Neural progenitor cell (in vitro differentiated cells): Measurements from ENCODE around the gene EPHB6. TPM values are rescaled to one million over a fixed set of nuclear protein-coding genes. Genes with fewer than 3 reads are reported as not detected.

Source experiments
- DNase-seq: peaks from one replicate; pipeline ENCODE4 v3.0.0-alpha.2; 2016; ENCODE audit warnings: low spot score
- H2AFZ ChIP-seq: fragments of 200-600 bp; sonication (generic); replicated peaks from 2 replicates; pipeline ENCODE4 v1.6.1; 2016; ENCODE audit warnings: antibody characterized with exemption
- H3F3A ChIP-seq: fragments of 200-600 bp; sonication (generic); 2 replicates; pipeline ENCODE4 v1.6.1; 2016; ENCODE audit warnings: antibody characterized with exemption, low read depth
- H3K27ac ChIP-seq: fragments of 200-600 bp; sonication (generic); 2 replicates; pipeline ENCODE4 v1.5.1; 2016; ENCODE audit warnings: mild to moderate bottlenecking
- H3K27me3 ChIP-seq: fragments of 200-600 bp; sonication (generic); 2 replicates; pipeline ENCODE4 v1.6.1; 2016; ENCODE audit warnings: mild to moderate bottlenecking, moderate library complexity
- H3K36me3 ChIP-seq: fragments of 200-600 bp; sonication (generic); 2 replicates; pipeline ENCODE4 v1.5.1; 2016
- H3K4me1 ChIP-seq: fragments of 200-600 bp; sonication (generic); 2 replicates; pipeline ENCODE4 v1.6.1; 2016; ENCODE audit warnings: mixed run types
- H3K4me2 ChIP-seq: fragments of 200-600 bp; sonication (generic); 2 replicates; pipeline ENCODE4 v1.6.1; 2016
- H3K4me3 ChIP-seq: fragments of 200-600 bp; sonication (generic); 2 replicates; pipeline ENCODE4 v1.5.1; 2016
- H3K79me2 ChIP-seq: fragments of 200-600 bp; sonication (generic); 2 replicates; pipeline ENCODE4 v1.6.1; 2016; ENCODE audit warnings: low read depth
- H3K9ac ChIP-seq: fragments of 200-600 bp; sonication (generic); 2 replicates; pipeline ENCODE4 v1.6.1; 2016
- H3K9me3 ChIP-seq: fragments of 200-600 bp; sonication (generic); 2 replicates; pipeline ENCODE4 v1.5.1; 2016; ENCODE audit warnings: low read depth
- H4K20me1 ChIP-seq: fragments of 200-600 bp; sonication (generic); 2 replicates; pipeline ENCODE4 v1.6.1; 2016; ENCODE audit warnings: low read depth
- H3K27ac Mint-ChIP-seq: 3 replicates; pipeline ENCODE4 v1.8.0; 2021; ENCODE audit warnings: mixed read lengths
- H3K27me3 Mint-ChIP-seq: 2 replicates; pipeline ENCODE4 v1.8.0; 2022; ENCODE audit warnings: low read depth, mild to moderate bottlenecking, inconsistent platforms, moderate library complexity, mixed read lengths; ENCODE audit not compliant: insufficient read depth
- H3K36me3 Mint-ChIP-seq: 3 replicates; pipeline ENCODE4 v1.8.0; 2021; ENCODE audit warnings: mixed read lengths
- H3K4me1 Mint-ChIP-seq: 3 replicates; pipeline ENCODE4 v1.8.0; 2021; ENCODE audit warnings: mixed read lengths
- H3K4me3 Mint-ChIP-seq: 3 replicates; pipeline ENCODE4 v1.8.0; 2021; ENCODE audit warnings: mild to moderate bottlenecking, moderate library complexity, mixed read lengths
- H3K9me3 Mint-ChIP-seq: 3 replicates; pipeline ENCODE4 v1.8.0; 2020; ENCODE audit warnings: mixed read lengths
- EZH2 ChIP-seq: fragments of 200-600 bp; sonication (generic); IDR thresholded peaks from 2 replicates; pipeline ENCODE4 v1.6.1; 2017; ENCODE audit warnings: antibody characterized with exemption, mild to moderate bottlenecking, moderate library complexity
- EZH2phosphoT487 ChIP-seq: fragments of 200-600 bp; sonication (generic); IDR thresholded peaks from 2 replicates; pipeline ENCODE4 v1.6.1; 2017; ENCODE audit warnings: antibody characterized with exemption
- total RNA-seq: library from RNA; depleted of rRNA; stranded (reverse); fragments of >200 nt; gene quantifications from 2 replicates; pipeline ENCODE4 v1.2.3, GENCODE V29; 2015; ENCODE audit warnings: low replicate concordance
- TF ChIP-seq, protein P1 (sequence below): fragments of 200-600 bp; sonication (generic); IDR thresholded peaks from 2 replicates; pipeline ENCODE4 v1.5.1; 2017; ENCODE audit warnings: antibody characterized with exemption, mild to moderate bottlenecking

Gene EPHB6
- total RNA-seq, 1 donor from 2014 or later: 4.8 TPM

GRCh38 chr7:142868986-142869415 is 14.1 kb downstream of the EPHB6 start:
- Histone ChIP-seq H3K27me3 (no peaks in the 10 kb centered on the region), H3K79me2 (no peaks in the 10 kb centered on the region), H3K4me2 (no peak overlapping the region), H3K9ac (no peak overlapping the region), H3K4me1 (no peaks in the 10 kb centered on the region), H2AFZ (no peak overlapping the region), H3K9me3 (no peaks in the 10 kb centered on the region), H3K36me3 (no peaks in the 10 kb centered on the region), H3K4me3 (no peak overlapping the region), H3F3A (no peaks in the 10 kb centered on the region), H3K27ac (no peak overlapping the region), H4K20me1 (no peaks in the 10 kb centered on the region)
- DNase-seq: no peak
- TF ChIP-seq EZH2 (no peak), EZH2phosphoT487 (no peak)
- TF ChIP-seq, protein P1, sequence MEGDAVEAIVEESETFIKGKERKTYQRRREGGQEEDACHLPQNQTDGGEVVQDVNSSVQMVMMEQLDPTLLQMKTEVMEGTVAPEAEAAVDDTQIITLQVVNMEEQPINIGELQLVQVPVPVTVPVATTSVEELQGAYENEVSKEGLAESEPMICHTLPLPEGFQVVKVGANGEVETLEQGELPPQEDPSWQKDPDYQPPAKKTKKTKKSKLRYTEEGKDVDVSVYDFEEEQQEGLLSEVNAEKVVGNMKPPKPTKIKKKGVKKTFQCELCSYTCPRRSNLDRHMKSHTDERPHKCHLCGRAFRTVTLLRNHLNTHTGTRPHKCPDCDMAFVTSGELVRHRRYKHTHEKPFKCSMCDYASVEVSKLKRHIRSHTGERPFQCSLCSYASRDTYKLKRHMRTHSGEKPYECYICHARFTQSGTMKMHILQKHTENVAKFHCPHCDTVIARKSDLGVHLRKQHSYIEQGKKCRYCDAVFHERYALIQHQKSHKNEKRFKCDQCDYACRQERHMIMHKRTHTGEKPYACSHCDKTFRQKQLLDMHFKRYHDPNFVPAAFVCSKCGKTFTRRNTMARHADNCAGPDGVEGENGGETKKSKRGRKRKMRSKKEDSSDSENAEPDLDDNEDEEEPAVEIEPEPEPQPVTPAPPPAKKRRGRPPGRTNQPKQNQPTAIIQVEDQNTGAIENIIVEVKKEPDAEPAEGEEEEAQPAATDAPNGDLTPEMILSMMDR: no peak
- no peaks in the 10 kb centered on the region for H3K4me1 Mint-ChIP-seq
- H3K27ac Mint-ChIP-seq: no peak overlapping the region
- H3K4me3 Mint-ChIP-seq: no peak overlapping the region
- H3K9me3 Mint-ChIP-seq: no peaks in the 10 kb centered on the region
- peaks cover 6% of the 10 kb centered on the region for H3K27me3 Mint-ChIP-seq
- H3K36me3 Mint-ChIP-seq: peaks cover 3% of the 10 kb centered on the region

GRCh38 chr7:142869434-142869833 is 14.6 kb downstream of the EPHB6 start:
- no peak overlapping the region for H3K4me2 ChIP-seq
- H3K4me3 ChIP-seq: no peak overlapping the region
- DNase-seq: no peak
- Mint-ChIP-seq H3K9me3 (no peaks in the 10 kb centered on the region), H3K27me3 (peaks cover 6% of the 10 kb centered on the region), H3K4me3 (no peak overlapping the region), H3K36me3 (peaks cover 3% of the 10 kb centered on the region), H3K27ac (no peak overlapping the region), H3K4me1 (no peaks in the 10 kb centered on the region)
- H4K20me1 ChIP-seq: no peaks in the 10 kb centered on the region
- H3K9ac ChIP-seq: no peak overlapping the region
- H3K79me2 ChIP-seq: no peaks in the 10 kb centered on the region
- no peaks in the 10 kb centered on the region for H3F3A ChIP-seq
- H3K36me3 ChIP-seq: no peaks in the 10 kb centered on the region
- H3K27ac ChIP-seq: no peak overlapping the region
- no peak for TF ChIP-seq EZH2
- no peaks in the 10 kb centered on the region for H3K27me3 ChIP-seq
- no peaks in the 10 kb centered on the region for H3K4me1 ChIP-seq
- no peak overlapping the region for H2AFZ ChIP-seq
- H3K9me3 ChIP-seq: no peaks in the 10 kb centered on the region

GRCh38 chr7:142870147-142870559 is 15.3 kb downstream of the EPHB6 start:
- no peaks in the 10 kb centered on the region for H3K9me3 Mint-ChIP-seq
- no peaks in the 10 kb centered on the region for H3K36me3 ChIP-seq
- no peak overlapping the region for H3K4me3 Mint-ChIP-seq
- H3K4me3 ChIP-seq: no peak overlapping the region
- H2AFZ ChIP-seq: no peak overlapping the region
- H3F3A ChIP-seq: no peaks in the 10 kb centered on the region
- H3K4me1 Mint-ChIP-seq: no peaks in the 10 kb centered on the region
- H3K9me3 ChIP-seq: no peaks in the 10 kb centered on the region
- H3K27me3 Mint-ChIP-seq: peaks cover 6% of the 10 kb centered on the region
- H4K20me1 ChIP-seq: no peaks in the 10 kb centered on the region
- no peak overlapping the region for H3K27ac Mint-ChIP-seq
- H3K27me3 ChIP-seq: no peaks in the 10 kb centered on the region
- H3K27ac ChIP-seq: no peak overlapping the region
- no peaks in the 10 kb centered on the region for H3K79me2 ChIP-seq
- no peak overlapping the region for H3K9ac ChIP-seq
- no peak for DNase-seq
- peaks cover 3% of the 10 kb centered on the region for H3K36me3 Mint-ChIP-seq
- TF ChIP-seq, protein P1: no peak
- TF ChIP-seq EZH2 (no peak), EZH2phosphoT487 (no peak)
- no peak overlapping the region for H3K4me2 ChIP-seq
- no peaks in the 10 kb centered on the region for H3K4me1 ChIP-seq

- H3K27ac Mint-ChIP-seq: no peak overlapping the region
- peaks cover 6% of the 10 kb centered on the region for H3K27me3 Mint-ChIP-seq
- TF ChIP-seq EZH2 (no peak), EZH2phosphoT487 (no peak)
- TF ChIP-seq, protein P1: no peak
- H3K36me3 Mint-ChIP-seq: peaks cover 3% of the 10 kb centered on the region
- H3K4me3 Mint-ChIP-seq: no peak overlapping the region
- no peak overlapping the region for H3K9ac ChIP-seq
- no peaks in the 10 kb centered on the region for H3K36me3 ChIP-seq
- no peaks in the 10 kb centered on the region for H3K4me1 ChIP-seq
- H3K27ac ChIP-seq: no peak overlapping the region
- H3K79me2 ChIP-seq: no peaks in the 10 kb centered on the region
- no peaks in the 10 kb centered on the region for H4K20me1 ChIP-seq
- no peak overlapping the region for H3K4me3 ChIP-seq
- peaks cover 3% of the 10 kb centered on the region for H3K9me3 Mint-ChIP-seq
- H3K4me1 Mint-ChIP-seq: no peaks in the 10 kb centered on the region
- H2AFZ ChIP-seq: no peak overlapping the region
- no peaks in the 10 kb centered on the region for H3K9me3 ChIP-seq
- H3K27me3 ChIP-seq: no peaks in the 10 kb centered on the region
- DNase-seq: no peak
- H3F3A ChIP-seq: no peaks in the 10 kb centered on the region
- H3K4me2 ChIP-seq: no peak overlapping the region
These were observed 15.8 kb downstream of the EPHB6 start for GRCh38 chr7:142870566-142871259.
